BJ (cell line): Measurements from ENCODE around the gene ROR2. TPM values are rescaled to one million over a fixed set of nuclear protein-coding genes. Genes with fewer than 3 reads are reported as not detected.
"Not testable (repeated sequence)": the region's sequence is repeated elsewhere in the genome, so short reads cannot be mapped to it uniquely, and the experiment has no call there.

Experiments
- CTCF ChIA-PET: fragments of 350-600 bp; formaldehyde crosslinking; extraction: SDS; loops from one replicate; lab custom pipeline; 2021; ENCODE audit warnings: antibody characterized with exemption, inconsistent platforms; lab: Yijun Ruan, JAX
- POLR2A ChIA-PET: fragments of 300-600 bp; sonication (Branson Sonifier 250); formaldehyde crosslinking; extraction: SDS; loops from one replicate; lab custom pipeline; 2021; ENCODE audit warnings: antibody characterized with exemption; lab: Charles Lee
- DNase-seq: peaks from one replicate; pipeline ENCODE4 v3.0.0-alpha.2; 2011; ENCODE audit warnings: low read depth
- H3K27me3 ChIP-seq: 2 replicates; pipeline ENCODE4 v1.6.0; 2011; ENCODE audit warnings: low read length; ENCODE audit not compliant: control insufficient read depth, insufficient read depth
- H3K36me3 ChIP-seq: 2 replicates; pipeline ENCODE4 v1.5.1; 2011; ENCODE audit warnings: low read length; ENCODE audit not compliant: control insufficient read depth, insufficient read depth
- H3K4me3 ChIP-seq: 2 replicates; pipeline ENCODE4 v1.5.1; 2011; ENCODE audit warnings: low read depth, mild to moderate bottlenecking, control low read depth, low read length
- polyA plus RNA-seq: library from polyadenylated mRNA; depleted of rRNA; stranded (reverse); fragments of >200 nt; gene quantifications from 2 replicates; pipeline ENCODE4 v1.2.3, GENCODE V29; 2011
- TF ChIP-seq, protein P1 (sequence below): IDR thresholded peaks from 2 replicates; pipeline ENCODE4 v1.5.1; 2011; ENCODE audit warnings: low read depth, mild to moderate bottlenecking, control low read depth, inconsistent platforms, low read length, moderate library complexity; ENCODE audit not compliant: insufficient read depth

ROR2 gene
- polyA plus RNA-seq, 1 experiment, result 1.1 TPM

DNA sequence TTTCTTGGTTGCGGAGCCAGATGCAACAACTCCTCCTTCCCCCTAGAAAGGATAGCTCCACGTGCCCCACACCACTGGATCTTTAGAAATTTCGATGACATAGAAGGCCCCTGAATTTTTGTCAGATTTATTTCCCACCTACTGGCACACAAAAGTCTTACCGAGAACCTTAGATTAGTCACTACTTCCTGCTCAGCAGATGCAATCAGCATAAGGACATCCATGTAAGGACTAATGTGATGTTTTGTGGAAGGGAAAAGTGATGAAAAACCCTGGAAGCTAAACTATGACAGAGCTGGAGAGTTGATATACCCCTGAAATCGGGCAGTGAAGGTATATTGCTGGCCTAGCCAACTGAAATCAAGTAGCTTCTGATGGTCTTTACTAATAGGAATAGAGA is 400.9 kb downstream of the ROR2 start:
- POLR2A ChIA-PET, result no interaction called here
- CTCF ChIA-PET, result no interaction called here

GRCh38 chr9:91547081-91547480 is 402.9 kb downstream of the ROR2 start:
- TF ChIP-seq, protein P1, sequence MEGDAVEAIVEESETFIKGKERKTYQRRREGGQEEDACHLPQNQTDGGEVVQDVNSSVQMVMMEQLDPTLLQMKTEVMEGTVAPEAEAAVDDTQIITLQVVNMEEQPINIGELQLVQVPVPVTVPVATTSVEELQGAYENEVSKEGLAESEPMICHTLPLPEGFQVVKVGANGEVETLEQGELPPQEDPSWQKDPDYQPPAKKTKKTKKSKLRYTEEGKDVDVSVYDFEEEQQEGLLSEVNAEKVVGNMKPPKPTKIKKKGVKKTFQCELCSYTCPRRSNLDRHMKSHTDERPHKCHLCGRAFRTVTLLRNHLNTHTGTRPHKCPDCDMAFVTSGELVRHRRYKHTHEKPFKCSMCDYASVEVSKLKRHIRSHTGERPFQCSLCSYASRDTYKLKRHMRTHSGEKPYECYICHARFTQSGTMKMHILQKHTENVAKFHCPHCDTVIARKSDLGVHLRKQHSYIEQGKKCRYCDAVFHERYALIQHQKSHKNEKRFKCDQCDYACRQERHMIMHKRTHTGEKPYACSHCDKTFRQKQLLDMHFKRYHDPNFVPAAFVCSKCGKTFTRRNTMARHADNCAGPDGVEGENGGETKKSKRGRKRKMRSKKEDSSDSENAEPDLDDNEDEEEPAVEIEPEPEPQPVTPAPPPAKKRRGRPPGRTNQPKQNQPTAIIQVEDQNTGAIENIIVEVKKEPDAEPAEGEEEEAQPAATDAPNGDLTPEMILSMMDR, result no peak
- POLR2A ChIA-PET, result no interaction called here
- Histone ChIP-seq H3K36me3 (no peaks in the 10 kb centered on the region), H3K27me3 (no peaks in the 10 kb centered on the region), H3K4me3 (no peak overlapping the region)
- DNase-seq, result no peak
- CTCF ChIA-PET, result interaction anchor here (0.8 kb wide), 1 partner anchor 13 kb away, joined by 3 read pairs; no protein-coding TSS in a partner anchor

More for the DNA sequence above, 400.9 kb downstream of the ROR2 start:
- H3K36me3 ChIP-seq, result no peaks in the 10 kb centered on the region
- no peak overlapping the region for H3K4me3 ChIP-seq
- H3K27me3 ChIP-seq, result no peaks in the 10 kb centered on the region
- TF ChIP-seq, protein P1, result no peak
- no peak for DNase-seq

GRCh38 chr9:91546574-91546973 is 403.5 kb downstream of the ROR2 start:
- TF ChIP-seq, protein P1, result no peak
- Histone ChIP-seq H3K4me3 (no peak overlapping the region), H3K27me3 (no peaks in the 10 kb centered on the region), H3K36me3 (no peaks in the 10 kb centered on the region)
- DNase-seq, result no peak
- ChIA-PET CTCF (interaction anchor here (0.6 to 0.8 kb wide), 2 partner anchors 12 to 180 kb away, joined by 3 read pairs; no protein-coding TSS in a partner anchor), POLR2A (no interaction called here)

DNA sequence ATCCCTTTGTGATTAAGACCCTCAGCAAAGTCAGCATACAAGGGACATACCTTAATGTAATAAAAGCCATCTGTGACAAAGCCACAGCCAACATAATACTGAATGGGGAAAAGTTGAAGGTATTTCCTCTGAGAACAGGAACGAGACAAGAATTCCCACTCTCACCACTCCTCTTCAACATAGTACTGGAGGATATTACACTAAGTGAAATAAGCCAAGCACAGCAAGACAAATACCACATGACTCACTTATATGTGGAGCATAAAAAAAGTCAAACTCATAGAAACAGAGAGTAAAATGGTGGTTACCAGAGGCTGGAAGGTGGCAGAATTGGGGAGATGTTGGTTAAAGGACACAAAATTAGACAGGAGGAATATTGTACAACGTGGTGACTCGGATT is 408.3 kb downstream of the ROR2 start:
- Histone ChIP-seq H3K36me3 (no peaks in the 10 kb centered on the region), H3K4me3 (no peak overlapping the region), H3K27me3 (no peaks in the 10 kb centered on the region)
- DNase-seq, result no peak
- POLR2A ChIA-PET, result no interaction called here
- CTCF ChIA-PET, result no interaction called here
- TF ChIP-seq, protein P1, result no peak

- H3K4me3 ChIP-seq, H3K27me3 ChIP-seq, POLR2A ChIA-PET, CTCF ChIA-PET, H3K36me3 ChIP-seq, DNase-seq: not testable (repeated sequence)
Observed at GRCh38 chr9:91540506-91540905, 409.5 kb downstream of the ROR2 start.

- POLR2A ChIA-PET, result no interaction called here
- no peaks in the 10 kb centered on the region for H3K36me3 ChIP-seq
- peak; percentile 44 for DNase-seq
- TF ChIP-seq, protein P1, result no peak
- CTCF ChIA-PET, result no interaction called here
- H3K4me3 ChIP-seq, result no peak overlapping the region
- H3K27me3 ChIP-seq, result no peaks in the 10 kb centered on the region
Observed at GRCh38 chr9:91536211-91536691, 413.8 kb downstream of the ROR2 start.
